ENCODE results near the gene RRP1B. TPM values are rescaled to one million over a fixed set of nuclear protein-coding genes. Genes with fewer than 3 reads are reported as not detected.

Gene RRP1B
- total and polyA plus RNA-seq, 4 donors, result 7.3 to 12.6 (median 8.4) TPM

DNA sequence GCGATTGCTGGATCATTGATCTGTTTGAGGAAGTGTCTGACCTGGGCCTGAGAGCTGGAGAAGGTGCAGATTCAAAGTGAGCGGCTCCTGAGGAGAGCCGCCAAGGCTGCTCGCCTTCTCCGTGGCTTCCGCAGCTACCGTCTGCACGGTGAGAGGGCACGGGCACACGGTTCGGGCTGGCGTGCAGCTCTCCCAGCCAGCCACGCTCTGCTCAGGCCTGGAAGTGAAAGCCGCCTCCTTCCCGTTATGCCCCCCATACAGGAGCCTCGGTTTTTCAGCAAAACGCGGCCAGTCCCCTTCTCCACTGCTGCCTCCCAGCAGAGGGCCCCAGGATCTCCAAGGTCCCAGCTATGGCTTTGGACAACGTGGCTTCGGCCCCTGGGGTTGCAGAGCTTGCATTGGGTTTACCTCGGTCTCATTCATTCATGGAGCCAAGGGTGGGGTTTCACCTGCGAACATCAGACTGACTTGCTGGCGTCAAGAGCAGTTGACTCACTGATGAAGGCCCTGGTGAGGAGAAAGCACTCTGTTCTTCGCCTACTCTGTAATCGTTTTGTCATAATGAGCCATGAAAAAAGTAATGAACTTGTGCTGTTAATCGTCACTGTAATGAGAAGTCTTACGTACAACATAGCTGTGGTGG lies 35.2 kb downstream of the RRP1B start:
- Histone ChIP-seq H3K27me3 (ENCODE audit: control insufficient read depth in 4 of 4, insufficient read depth in 4 of 4, low read length in 3 of 4) (no peaks in the 10 kb centered on the region), H3K9me3 (ENCODE audit: control insufficient read depth in 4 of 4, low read length in 3 of 4) (no peaks in the 10 kb centered on the region), H3K9ac (ENCODE audit: low read depth in 1 of 2, low read length in 2 of 2) (no peak overlapping the region), H3K4me3 (ENCODE audit: low read depth in 1 of 3, low read length in 3 of 3) (no peak overlapping the region), H3K4me1 (ENCODE audit: control insufficient read depth in 4 of 4, insufficient read depth in 4 of 4, low read length in 3 of 4) (no peaks in the 10 kb centered on the region), H3K27ac (ENCODE audit: low read depth in 1 of 2, low read length in 2 of 2) (no peak overlapping the region), H3K36me3 (ENCODE audit: control insufficient read depth in 4 of 4, insufficient read depth in 3 of 4, low read depth in 1 of 4, low read length in 3 of 4) (peaks cover 6 to 51% (median 18%) of the 10 kb centered on the region in 4 donors)
- 96% methylated on average over 27 of the region's 27 CpGs for WGBS
- no peak for DNase-seq (ENCODE audit: low spot score)
- TF ChIP-seq RAD21 (IDR thresholded peaks at IDR 0.05) (no peak), FOXA2 (IDR thresholded peaks at IDR 0.05) (no peak), FOXA1 (IDR thresholded peaks at IDR 0.05) (no peak), HNF4G (IDR thresholded peaks at IDR 0.05) (no peak), HNF4A (conservative IDR thresholded peaks at IDR 0.05) (no peak), RXRA (IDR thresholded peaks at IDR 0.05) (no peak), YY1 (IDR thresholded peaks at IDR 0.05) (no peak), TAF1 (conservative IDR thresholded peaks at IDR 0.05) (no peak), NR2F2 (IDR thresholded peaks at IDR 0.05) (no peak), JUND (IDR thresholded peaks at IDR 0.05) (no peak), SP1 (IDR thresholded peaks at IDR 0.05) (no peak), GABPA (IDR thresholded peaks at IDR 0.05 in 1 of 2, conservative IDR thresholded peaks at IDR 0.05 in 1 of 2) (no peak)
- TF ChIP-seq, protein P1, sequence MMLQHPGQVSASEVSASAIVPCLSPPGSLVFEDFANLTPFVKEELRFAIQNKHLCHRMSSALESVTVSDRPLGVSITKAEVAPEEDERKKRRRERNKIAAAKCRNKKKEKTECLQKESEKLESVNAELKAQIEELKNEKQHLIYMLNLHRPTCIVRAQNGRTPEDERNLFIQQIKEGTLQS (IDR thresholded peaks at IDR 0.05), result no peak
- TF ChIP-seq, protein P2, sequence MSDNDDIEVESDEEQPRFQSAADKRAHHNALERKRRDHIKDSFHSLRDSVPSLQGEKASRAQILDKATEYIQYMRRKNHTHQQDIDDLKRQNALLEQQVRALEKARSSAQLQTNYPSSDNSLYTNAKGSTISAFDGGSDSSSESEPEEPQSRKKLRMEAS (IDR thresholded peaks at IDR 0.05), result no peak
- TF ChIP-seq, protein P3, sequence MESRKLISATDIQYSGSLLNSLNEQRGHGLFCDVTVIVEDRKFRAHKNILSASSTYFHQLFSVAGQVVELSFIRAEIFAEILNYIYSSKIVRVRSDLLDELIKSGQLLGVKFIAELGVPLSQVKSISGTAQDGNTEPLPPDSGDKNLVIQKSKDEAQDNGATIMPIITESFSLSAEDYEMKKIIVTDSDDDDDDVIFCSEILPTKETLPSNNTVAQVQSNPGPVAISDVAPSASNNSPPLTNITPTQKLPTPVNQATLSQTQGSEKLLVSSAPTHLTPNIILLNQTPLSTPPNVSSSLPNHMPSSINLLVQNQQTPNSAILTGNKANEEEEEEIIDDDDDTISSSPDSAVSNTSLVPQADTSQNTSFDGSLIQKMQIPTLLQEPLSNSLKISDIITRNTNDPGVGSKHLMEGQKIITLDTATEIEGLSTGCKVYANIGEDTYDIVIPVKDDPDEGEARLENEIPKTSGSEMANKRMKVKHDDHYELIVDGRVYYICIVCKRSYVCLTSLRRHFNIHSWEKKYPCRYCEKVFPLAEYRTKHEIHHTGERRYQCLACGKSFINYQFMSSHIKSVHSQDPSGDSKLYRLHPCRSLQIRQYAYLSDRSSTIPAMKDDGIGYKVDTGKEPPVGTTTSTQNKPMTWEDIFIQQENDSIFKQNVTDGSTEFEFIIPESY (IDR thresholded peaks at IDR 0.05), result no peak

DNA sequence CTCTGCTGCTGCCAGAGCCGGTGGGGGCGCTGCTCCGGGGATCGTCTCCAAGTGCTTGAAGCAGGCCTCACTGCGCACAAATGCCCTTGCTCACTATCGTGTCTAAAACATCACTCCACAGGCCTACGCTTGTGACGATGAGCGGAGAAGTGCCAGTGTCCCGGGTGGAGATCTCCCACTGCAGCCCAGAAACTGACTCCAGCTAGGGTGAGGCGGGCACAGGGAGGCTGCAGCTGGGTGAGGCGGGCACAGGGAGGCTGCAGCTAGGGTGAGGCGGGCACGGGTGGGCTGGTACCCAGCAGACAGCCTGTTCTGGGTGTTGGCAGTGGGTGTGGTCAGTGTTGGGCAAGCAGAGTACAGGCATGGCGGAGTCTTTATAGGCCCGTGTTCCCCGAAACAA lies 36.9 kb downstream of the RRP1B start:
- no peak for DNase-seq (ENCODE audit: low spot score)
- peaks cover 0 to 35% (median 8%) of the 10 kb centered on the region in 4 donors for H3K36me3 ChIP-seq (ENCODE audit: control insufficient read depth in 4 of 4, insufficient read depth in 3 of 4, low read depth in 1 of 4, low read length in 3 of 4)
- no peak overlapping the region for H3K27ac ChIP-seq (ENCODE audit: low read depth in 1 of 2, low read length in 2 of 2)
- 90% methylated on average over 17 of the region's 17 CpGs for WGBS
- H3K9me3 ChIP-seq (ENCODE audit: control insufficient read depth in 4 of 4, low read length in 3 of 4), result no peaks in the 10 kb centered on the region
- TF ChIP-seq, protein P4, sequence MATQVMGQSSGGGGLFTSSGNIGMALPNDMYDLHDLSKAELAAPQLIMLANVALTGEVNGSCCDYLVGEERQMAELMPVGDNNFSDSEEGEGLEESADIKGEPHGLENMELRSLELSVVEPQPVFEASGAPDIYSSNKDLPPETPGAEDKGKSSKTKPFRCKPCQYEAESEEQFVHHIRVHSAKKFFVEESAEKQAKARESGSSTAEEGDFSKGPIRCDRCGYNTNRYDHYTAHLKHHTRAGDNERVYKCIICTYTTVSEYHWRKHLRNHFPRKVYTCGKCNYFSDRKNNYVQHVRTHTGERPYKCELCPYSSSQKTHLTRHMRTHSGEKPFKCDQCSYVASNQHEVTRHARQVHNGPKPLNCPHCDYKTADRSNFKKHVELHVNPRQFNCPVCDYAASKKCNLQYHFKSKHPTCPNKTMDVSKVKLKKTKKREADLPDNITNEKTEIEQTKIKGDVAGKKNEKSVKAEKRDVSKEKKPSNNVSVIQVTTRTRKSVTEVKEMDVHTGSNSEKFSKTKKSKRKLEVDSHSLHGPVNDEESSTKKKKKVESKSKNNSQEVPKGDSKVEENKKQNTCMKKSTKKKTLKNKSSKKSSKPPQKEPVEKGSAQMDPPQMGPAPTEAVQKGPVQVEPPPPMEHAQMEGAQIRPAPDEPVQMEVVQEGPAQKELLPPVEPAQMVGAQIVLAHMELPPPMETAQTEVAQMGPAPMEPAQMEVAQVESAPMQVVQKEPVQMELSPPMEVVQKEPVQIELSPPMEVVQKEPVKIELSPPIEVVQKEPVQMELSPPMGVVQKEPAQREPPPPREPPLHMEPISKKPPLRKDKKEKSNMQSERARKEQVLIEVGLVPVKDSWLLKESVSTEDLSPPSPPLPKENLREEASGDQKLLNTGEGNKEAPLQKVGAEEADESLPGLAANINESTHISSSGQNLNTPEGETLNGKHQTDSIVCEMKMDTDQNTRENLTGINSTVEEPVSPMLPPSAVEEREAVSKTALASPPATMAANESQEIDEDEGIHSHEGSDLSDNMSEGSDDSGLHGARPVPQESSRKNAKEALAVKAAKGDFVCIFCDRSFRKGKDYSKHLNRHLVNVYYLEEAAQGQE (IDR thresholded peaks at IDR 0.05), result no peak
- no peak for TF ChIP-seq JUND (IDR thresholded peaks at IDR 0.05)
- TF ChIP-seq, protein P5, sequence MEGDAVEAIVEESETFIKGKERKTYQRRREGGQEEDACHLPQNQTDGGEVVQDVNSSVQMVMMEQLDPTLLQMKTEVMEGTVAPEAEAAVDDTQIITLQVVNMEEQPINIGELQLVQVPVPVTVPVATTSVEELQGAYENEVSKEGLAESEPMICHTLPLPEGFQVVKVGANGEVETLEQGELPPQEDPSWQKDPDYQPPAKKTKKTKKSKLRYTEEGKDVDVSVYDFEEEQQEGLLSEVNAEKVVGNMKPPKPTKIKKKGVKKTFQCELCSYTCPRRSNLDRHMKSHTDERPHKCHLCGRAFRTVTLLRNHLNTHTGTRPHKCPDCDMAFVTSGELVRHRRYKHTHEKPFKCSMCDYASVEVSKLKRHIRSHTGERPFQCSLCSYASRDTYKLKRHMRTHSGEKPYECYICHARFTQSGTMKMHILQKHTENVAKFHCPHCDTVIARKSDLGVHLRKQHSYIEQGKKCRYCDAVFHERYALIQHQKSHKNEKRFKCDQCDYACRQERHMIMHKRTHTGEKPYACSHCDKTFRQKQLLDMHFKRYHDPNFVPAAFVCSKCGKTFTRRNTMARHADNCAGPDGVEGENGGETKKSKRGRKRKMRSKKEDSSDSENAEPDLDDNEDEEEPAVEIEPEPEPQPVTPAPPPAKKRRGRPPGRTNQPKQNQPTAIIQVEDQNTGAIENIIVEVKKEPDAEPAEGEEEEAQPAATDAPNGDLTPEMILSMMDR (IDR thresholded peaks at IDR 0.05; ENCODE audit: low read depth, low read length, missing input control), result no peak
- TF ChIP-seq, protein P3 (IDR thresholded peaks at IDR 0.05), result no peak
- TF ChIP-seq TAF1 (conservative IDR thresholded peaks at IDR 0.05), result no peak
- no peak for TF ChIP-seq GABPA (IDR thresholded peaks at IDR 0.05 in 1 of 2, conservative IDR thresholded peaks at IDR 0.05 in 1 of 2)
- no peak for TF ChIP-seq HNF4G (IDR thresholded peaks at IDR 0.05)
- TF ChIP-seq FOXA2 (IDR thresholded peaks at IDR 0.05), result no peak
- TF ChIP-seq FOXA1 (IDR thresholded peaks at IDR 0.05), result no peak
- TF ChIP-seq, protein P2 (IDR thresholded peaks at IDR 0.05), result no peak
- TF ChIP-seq RAD21 (IDR thresholded peaks at IDR 0.05), result no peak
- TF ChIP-seq SP1 (IDR thresholded peaks at IDR 0.05), result no peak
- TF ChIP-seq HNF4A (conservative IDR thresholded peaks at IDR 0.05), result no peak
- no peak for TF ChIP-seq YY1 (IDR thresholded peaks at IDR 0.05)
- TF ChIP-seq EGR1 (IDR thresholded peaks at IDR 0.05; ENCODE audit: low read depth in 2 of 2), result no peak
- TF ChIP-seq NR2F2 (IDR thresholded peaks at IDR 0.05), result no peak
- no peaks in the 10 kb centered on the region for H3K27me3 ChIP-seq (ENCODE audit: control insufficient read depth in 4 of 4, insufficient read depth in 4 of 4, low read length in 3 of 4)
- no peak overlapping the region for H3K4me3 ChIP-seq (ENCODE audit: low read depth in 1 of 3, low read length in 3 of 3)
- H3K4me1 ChIP-seq (ENCODE audit: control insufficient read depth in 4 of 4, insufficient read depth in 4 of 4, low read length in 3 of 4), result no peaks in the 10 kb centered on the region
- no peak overlapping the region for H3K9ac ChIP-seq (ENCODE audit: low read depth in 1 of 2, low read length in 2 of 2)

Measured in liver (tissue), 9 donors.